DND-41 (cell line): ENCODE data around the gene PLEKHA4.
"Not testable (repeated sequence)": the region's sequence is repeated elsewhere in the genome, so short reads cannot be mapped to it uniquely, and the experiment has no call there.

Source experiments
- EZH2 ChIP-seq: IDR thresholded peaks from 3 replicates; pipeline ENCODE4 v1.6.1; 2012; ENCODE audit warnings: borderline replicate concordance, low read depth, mild to moderate bottlenecking, moderate library complexity, low read length, inconsistent platforms; ENCODE audit not compliant: severe bottlenecking
- TF ChIP-seq, protein P1 (sequence below): IDR thresholded peaks from 2 replicates; pipeline ENCODE4 v1.5.1; 2012; ENCODE audit warnings: borderline replicate concordance, low read length, moderate library complexity, mild to moderate bottlenecking; ENCODE audit not compliant: poor library complexity, severe bottlenecking; ENCODE audit errors: extremely low read depth

DNA sequence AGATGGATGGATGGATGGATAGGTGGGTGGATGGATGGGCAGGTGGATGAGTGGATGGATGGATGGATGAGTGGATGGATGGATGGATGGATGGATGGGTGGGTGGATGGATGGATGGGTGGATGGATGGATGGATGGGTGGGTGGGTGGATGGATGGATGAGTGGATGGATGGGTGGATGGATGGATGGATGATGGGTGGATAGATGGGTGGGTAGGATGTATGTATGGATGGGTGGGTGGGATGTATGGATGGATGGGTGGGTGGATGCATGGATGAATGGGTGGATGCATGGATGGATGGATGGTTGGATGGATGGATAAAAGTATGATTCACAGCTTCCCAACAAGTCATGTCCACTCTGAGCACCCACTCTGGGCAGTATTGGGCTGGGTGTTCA lies 35.4 kb upstream of the PLEKHA4 start:
- TF ChIP-seq, protein P1, sequence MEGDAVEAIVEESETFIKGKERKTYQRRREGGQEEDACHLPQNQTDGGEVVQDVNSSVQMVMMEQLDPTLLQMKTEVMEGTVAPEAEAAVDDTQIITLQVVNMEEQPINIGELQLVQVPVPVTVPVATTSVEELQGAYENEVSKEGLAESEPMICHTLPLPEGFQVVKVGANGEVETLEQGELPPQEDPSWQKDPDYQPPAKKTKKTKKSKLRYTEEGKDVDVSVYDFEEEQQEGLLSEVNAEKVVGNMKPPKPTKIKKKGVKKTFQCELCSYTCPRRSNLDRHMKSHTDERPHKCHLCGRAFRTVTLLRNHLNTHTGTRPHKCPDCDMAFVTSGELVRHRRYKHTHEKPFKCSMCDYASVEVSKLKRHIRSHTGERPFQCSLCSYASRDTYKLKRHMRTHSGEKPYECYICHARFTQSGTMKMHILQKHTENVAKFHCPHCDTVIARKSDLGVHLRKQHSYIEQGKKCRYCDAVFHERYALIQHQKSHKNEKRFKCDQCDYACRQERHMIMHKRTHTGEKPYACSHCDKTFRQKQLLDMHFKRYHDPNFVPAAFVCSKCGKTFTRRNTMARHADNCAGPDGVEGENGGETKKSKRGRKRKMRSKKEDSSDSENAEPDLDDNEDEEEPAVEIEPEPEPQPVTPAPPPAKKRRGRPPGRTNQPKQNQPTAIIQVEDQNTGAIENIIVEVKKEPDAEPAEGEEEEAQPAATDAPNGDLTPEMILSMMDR = not testable (repeated sequence)
- TF ChIP-seq EZH2 = not testable (repeated sequence)
